OCI-LY1 (cell line): Measurements from ENCODE around the gene UMAD1.

Experiments
- H2AFZ ChIP-seq: fragments of 200-600 bp; sonication (generic), shearing (Covaris generic); 2 replicates; pipeline ENCODE4 v1.6.0; 2014; ENCODE audit warnings: antibody characterized with exemption, mild to moderate bottlenecking, low read length
- H3F3A ChIP-seq: fragments of 200-600 bp; sonication (generic), shearing (Covaris generic); 2 replicates; pipeline ENCODE4 v1.6.0; 2014; ENCODE audit warnings: mild to moderate bottlenecking, antibody characterized with exemption, low read length, moderate library complexity; ENCODE audit not compliant: insufficient read depth
- H3K27ac ChIP-seq: fragments of 200-600 bp; sonication (generic); 2 replicates; pipeline ENCODE4 v1.5.1; 2014; ENCODE audit warnings: low read length, mixed run types, mild to moderate bottlenecking, low read depth; ENCODE audit not compliant: poor library complexity, severe bottlenecking
- H3K27me3 ChIP-seq: fragments of 200-600 bp; sonication (generic); 2 replicates; pipeline ENCODE4 v1.6.0; 2014; ENCODE audit warnings: antibody characterized with exemption, mild to moderate bottlenecking, low read length, moderate library complexity; ENCODE audit not compliant: insufficient read depth
- H3K36me3 ChIP-seq: fragments of 200-600 bp; sonication (generic); 2 replicates; pipeline ENCODE4 v1.6.1; 2014; ENCODE audit warnings: mild to moderate bottlenecking, antibody characterized with exemption, low read length, moderate library complexity, mixed read lengths; ENCODE audit not compliant: insufficient read depth
- H3K4me1 ChIP-seq: fragments of 200-600 bp; sonication (generic); 2 replicates; pipeline ENCODE4 v1.5.1; 2014; ENCODE audit warnings: mild to moderate bottlenecking, low read length, moderate library complexity; ENCODE audit not compliant: insufficient read depth, severe bottlenecking
- H3K4me2 ChIP-seq: fragments of 200-600 bp; sonication (generic), shearing (Covaris generic); 2 replicates; pipeline ENCODE4 v1.6.1; 2014; ENCODE audit warnings: low read length
- H3K4me3 ChIP-seq: fragments of 200-600 bp; sonication (generic); 2 replicates; pipeline ENCODE4 v1.5.1; 2014; ENCODE audit warnings: low read length, low read depth, mild to moderate bottlenecking, mixed read lengths; ENCODE audit not compliant: poor library complexity, severe bottlenecking
- H3K79me2 ChIP-seq: fragments of 200-600 bp; shearing (Covaris generic); 2 replicates; pipeline ENCODE4 v1.6.1; 2016; ENCODE audit warnings: mixed run types, low read length, mixed read lengths; ENCODE audit not compliant: insufficient read depth
- H3K9ac ChIP-seq: fragments of 200-600 bp; sonication (generic), shearing (Covaris generic); 2 replicates; pipeline ENCODE4 v1.6.1; 2014; ENCODE audit warnings: mild to moderate bottlenecking, low read length, mixed read lengths
- H3K9me2 ChIP-seq: fragments of 200-600 bp; sonication (generic), shearing (Covaris generic); 2 replicates; pipeline ENCODE4 v1.6.1; 2014; ENCODE audit warnings: low read depth, mild to moderate bottlenecking, low read length, mixed read lengths
- H3K9me3 ChIP-seq: fragments of 200-600 bp; shearing (Covaris generic); 2 replicates; pipeline ENCODE4 v1.6.1; 2014; ENCODE audit warnings: low read length, mixed read lengths
- H4K20me1 ChIP-seq: fragments of 200-600 bp; sonication (generic), shearing (Covaris generic); 2 replicates; pipeline ENCODE4 v1.6.0; 2016; ENCODE audit warnings: mild to moderate bottlenecking, low read length; ENCODE audit not compliant: insufficient read depth
- CTCF ChIP-seq: fragments of 200-600 bp; sonication (generic), shearing (Covaris generic); IDR thresholded peaks from 2 replicates; pipeline ENCODE4 v1.5.1; 2017; ENCODE audit warnings: mild to moderate bottlenecking, antibody characterized with exemption, low read length, moderate library complexity, mixed read lengths
- EZH2 ChIP-seq: fragments of 200-600 bp; sonication (generic), shearing (Covaris generic); IDR thresholded peaks from 2 replicates; pipeline ENCODE4 v1.8.0; 2017; ENCODE audit warnings: borderline replicate concordance, mixed run types, mild to moderate bottlenecking, antibody characterized with exemption, low read length, moderate library complexity, mixed read lengths

UMAD1 gene

GRCh38 chr7:7706556-7707172, 66.1 kb downstream of the UMAD1 start:
- Histone ChIP-seq H3F3A (no peaks in the 10 kb centered on the region), H3K27ac (no peak overlapping the region), H4K20me1 (no peaks in the 10 kb centered on the region), H2AFZ (no peak overlapping the region), H3K9me3 (no peaks in the 10 kb centered on the region), H3K9me2 (no peaks in the 10 kb centered on the region), H3K4me3 (no peak overlapping the region), H3K4me1 (peaks cover 13% of the 10 kb centered on the region), H3K36me3 (no peaks in the 10 kb centered on the region), H3K79me2 (no peaks in the 10 kb centered on the region), H3K27me3 (no peaks in the 10 kb centered on the region), H3K9ac (no peak overlapping the region), H3K4me2 (no peak overlapping the region)
- TF ChIP-seq CTCF (no peak), EZH2 (no peak)

- H3K79me2 ChIP-seq: no peaks in the 10 kb centered on the region
- H3K4me3 ChIP-seq: no peak overlapping the region
- H2AFZ ChIP-seq: no peak overlapping the region
- no peaks in the 10 kb centered on the region for H3K9me2 ChIP-seq
- H3K9ac ChIP-seq: no peak overlapping the region
- H3K27ac ChIP-seq: no peak overlapping the region
- H4K20me1 ChIP-seq: no peaks in the 10 kb centered on the region
- H3K27me3 ChIP-seq: no peaks in the 10 kb centered on the region
- H3K4me2 ChIP-seq: no peak overlapping the region
- H3K9me3 ChIP-seq: no peaks in the 10 kb centered on the region
- TF ChIP-seq EZH2: no peak
- no peak for TF ChIP-seq CTCF
- no peaks in the 10 kb centered on the region for H3K36me3 ChIP-seq
- H3K4me1 ChIP-seq: peaks cover 10% of the 10 kb centered on the region
- H3F3A ChIP-seq: no peaks in the 10 kb centered on the region
These were observed 66.7 kb downstream of the UMAD1 start for GRCh38 chr7:7707246-7707645.

DNA sequence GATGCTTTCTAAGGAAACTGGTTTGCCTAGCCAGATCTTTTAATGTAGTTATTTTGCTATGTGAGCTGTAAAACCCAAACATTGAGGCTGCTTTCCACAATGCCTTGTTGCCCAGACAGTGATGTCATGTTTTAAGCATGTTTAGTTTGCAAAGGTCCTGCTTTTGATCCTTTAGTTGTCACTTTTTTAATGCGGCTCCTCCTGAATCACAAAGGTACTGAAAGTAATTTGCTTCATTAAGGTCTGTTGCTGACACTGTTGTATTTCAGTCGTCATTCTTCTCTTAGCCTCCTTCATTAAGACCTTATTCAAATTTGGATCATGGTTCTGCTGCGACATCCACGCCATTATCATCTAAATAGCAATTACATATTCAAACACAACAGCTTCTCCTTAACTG, 67.3 kb downstream of the UMAD1 start:
- Histone ChIP-seq H3K9me3 (no peaks in the 10 kb centered on the region), H3K9ac (no peak overlapping the region), H3K4me3 (no peak overlapping the region), H2AFZ (no peak overlapping the region), H3K4me1 (peaks cover 10% of the 10 kb centered on the region), H4K20me1 (no peaks in the 10 kb centered on the region), H3K36me3 (no peaks in the 10 kb centered on the region), H3K79me2 (no peaks in the 10 kb centered on the region), H3K4me2 (no peak overlapping the region), H3K9me2 (no peaks in the 10 kb centered on the region), H3K27me3 (no peaks in the 10 kb centered on the region), H3F3A (no peaks in the 10 kb centered on the region), H3K27ac (no peak overlapping the region)
- TF ChIP-seq EZH2 (no peak), CTCF (no peak)
